Activated T-helper 1 cell treated with Interleukin-2 at 50 U/mL for 16 hours (primary cell): ENCODE data around the gene ATG10.
"Not testable (repeated sequence)": the region's sequence is repeated elsewhere in the genome, so short reads cannot be mapped to it uniquely, and the experiment has no call there.

Experiments used
- DNase-seq: peaks from one replicate; pipeline ENCODE4 v3.0.0-alpha.2; 2020; ENCODE audit warnings: low read depth

Gene ATG10

DNA sequence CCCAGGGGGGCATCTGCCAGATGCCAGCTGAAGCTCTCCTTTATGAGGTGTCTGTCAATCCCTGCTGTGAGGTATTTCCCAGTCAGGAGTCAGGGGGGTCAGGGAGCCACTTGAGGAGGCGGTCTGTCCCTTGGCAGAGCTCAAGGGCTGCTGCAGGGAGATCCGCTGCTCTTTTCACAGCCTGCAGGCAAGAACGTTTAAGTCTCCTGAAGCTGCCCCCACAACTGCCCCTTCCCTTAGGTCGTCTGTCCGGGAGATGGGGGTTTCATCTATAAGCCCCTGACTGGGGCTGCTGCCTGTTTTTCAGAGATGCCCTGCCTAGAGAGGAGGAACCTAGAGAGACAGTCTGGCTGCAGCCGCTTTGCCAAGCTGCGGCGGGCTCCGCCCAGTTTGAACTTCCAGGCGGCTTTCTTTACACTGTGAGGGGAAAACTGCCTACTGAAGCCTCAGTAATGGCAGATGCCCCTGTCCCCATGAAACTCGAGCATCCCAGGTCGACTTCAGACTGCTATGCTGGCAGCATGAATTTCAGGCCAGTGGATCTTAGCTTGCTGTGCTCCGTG lies 158.0 kb downstream of the ATG10 start:
- no peak for DNase-seq

DNA sequence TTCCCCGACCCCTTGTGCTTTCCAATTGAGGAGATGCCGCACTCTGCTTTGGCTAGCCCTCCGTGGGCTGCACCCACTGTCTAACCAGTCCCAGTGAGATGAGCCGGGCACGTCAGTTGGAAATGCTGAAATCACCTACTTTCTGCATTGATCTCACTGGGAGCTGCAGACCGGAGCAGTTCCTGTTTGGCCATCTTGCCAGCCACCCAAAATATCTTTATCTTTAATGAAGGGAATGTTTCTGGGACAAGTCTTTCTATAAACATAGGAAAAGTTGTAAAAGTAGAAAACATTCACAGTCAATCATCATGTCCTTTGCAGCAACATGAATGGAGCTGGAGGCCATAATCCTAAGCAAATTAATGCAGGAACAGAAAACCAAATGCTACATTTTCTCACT lies 158.8 kb downstream of the ATG10 start:
- no peak for DNase-seq

DNA sequence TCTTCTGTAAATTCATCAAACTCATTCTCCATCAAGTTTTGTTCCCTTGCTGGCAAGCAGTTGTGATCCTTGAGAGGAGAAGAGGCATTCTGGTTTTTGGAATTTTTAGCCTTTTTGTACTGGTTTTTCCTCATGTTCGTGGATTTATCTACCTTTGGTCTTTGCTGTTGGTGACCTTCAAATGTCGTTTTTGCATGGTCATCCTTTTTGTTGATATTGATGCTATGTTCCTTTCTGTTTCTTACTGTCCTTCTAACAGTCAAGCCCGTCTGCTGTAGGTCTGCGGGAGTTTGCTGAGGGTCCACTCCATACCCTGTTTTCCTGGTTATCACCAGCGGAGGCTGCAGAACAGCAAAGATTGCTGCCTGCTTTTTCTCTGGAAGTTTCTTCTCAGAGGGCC lies 165.4 kb downstream of the ATG10 start:
- no peak for DNase-seq

DNA sequence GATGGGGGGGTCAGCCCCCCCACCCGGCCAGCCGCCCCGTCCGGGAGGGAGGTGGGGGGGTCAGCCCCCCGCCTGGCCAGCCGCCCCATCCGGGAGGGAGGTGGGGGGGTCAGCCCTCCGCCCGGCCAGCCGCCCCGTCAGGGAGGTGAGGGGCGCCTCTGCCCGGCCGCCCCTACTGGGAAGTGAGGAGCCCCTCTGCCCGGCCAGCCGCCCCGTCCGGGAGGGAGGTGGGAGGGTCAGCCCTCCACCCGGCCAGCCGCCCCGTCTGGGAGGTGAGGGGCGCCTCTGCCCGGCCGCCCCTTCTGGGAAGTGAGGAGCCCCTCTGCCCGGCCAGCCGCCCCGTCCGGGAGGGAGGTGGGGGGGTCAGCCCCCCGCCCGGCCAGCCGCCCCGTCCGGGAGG lies 168.0 kb downstream of the ATG10 start:
- DNase-seq: not testable (repeated sequence)

DNA sequence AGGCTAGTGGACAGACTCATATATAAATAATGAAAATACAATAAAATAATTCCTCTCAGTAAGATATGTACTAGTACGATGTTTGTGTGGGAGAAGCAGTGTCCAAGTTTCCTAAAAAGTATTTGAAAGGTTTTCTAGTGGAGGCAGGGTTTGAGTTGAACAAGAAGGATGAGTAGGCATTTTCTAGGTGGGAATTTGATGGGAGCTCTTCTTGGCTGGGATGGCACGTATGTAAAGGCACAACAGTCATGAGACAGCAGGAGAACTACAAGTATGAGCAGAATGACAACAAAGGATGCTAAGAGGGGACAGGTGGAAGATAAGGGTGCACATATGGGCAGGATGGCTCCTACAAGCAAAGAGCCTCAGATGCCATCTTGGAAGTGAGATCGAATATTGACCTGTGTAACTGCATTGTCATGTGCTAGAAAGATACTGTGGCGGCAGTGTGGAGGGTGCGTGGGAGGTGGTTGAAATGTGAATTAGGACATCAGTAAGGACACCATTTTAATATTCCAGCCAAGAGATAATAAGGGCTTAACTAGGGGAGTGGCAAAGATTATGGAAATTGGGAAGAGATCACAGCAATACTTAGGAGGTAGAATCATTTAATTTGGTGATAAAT lies 170.5 kb downstream of the ATG10 start:
- DNase-seq: no peak

DNA sequence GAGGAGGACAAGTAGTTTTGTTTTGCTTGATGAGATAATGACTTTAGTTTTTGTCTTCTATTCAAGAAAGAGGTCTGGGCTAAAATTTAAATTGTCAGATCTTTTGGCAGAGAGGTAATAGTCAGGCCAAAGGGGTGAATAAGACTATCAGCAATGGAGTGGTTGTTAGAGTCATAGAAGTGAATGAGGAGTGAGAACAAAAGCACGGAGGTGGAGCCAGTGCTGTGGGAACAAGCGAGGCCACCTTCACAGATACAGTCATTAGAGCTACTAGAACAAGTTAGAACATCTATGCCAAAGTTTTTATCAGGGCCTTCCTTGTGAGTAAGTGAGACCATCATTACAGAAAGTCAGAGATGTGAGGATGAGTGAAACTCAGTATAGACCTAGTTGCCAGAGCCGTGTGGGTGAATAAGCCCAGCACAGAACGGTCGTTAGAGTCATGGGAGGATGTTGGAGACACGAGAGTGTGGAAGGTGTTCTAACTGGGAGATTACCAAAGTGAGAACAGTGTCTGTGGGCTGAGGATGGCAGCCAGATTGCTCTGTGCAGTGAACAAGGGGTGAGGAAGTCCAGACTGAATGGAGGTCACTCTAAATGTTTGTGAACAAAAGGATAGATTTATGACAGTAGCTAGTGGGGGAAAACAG lies 171.2 kb downstream of the ATG10 start:
- DNase-seq: no peak

DNA sequence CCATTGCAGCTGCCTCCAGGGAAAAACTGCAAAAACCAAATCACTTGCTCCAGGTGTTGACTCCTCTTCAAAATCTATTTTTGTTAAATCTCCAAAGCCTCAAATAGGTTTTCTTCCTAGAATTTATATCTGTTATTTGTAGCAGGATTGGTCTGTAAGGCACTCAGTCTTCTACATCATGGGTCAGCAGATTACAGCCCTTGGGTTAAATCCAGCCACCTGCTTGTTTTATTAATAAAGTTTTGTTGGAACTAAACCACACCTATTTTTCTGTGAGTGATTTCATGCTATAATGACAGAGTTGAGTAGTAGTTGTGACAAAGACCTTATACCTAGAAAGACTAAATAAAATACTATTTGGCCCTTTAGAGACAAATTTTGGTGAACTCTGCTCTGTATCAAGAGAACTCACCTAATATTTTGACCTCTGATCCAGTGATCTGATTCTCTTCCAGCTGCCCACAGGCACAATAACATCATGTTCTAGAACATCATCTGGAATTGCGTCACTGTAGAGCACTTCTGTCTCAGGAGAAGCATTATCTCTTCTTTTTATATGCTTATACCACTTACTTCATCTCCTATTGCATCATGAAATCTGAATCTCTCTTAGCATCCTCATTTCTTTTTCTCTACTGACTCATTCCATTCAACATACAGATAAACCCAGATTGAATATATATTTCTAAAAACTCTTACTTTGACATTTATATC lies 176.2 kb downstream of the ATG10 start:
- no peak for DNase-seq

DNA sequence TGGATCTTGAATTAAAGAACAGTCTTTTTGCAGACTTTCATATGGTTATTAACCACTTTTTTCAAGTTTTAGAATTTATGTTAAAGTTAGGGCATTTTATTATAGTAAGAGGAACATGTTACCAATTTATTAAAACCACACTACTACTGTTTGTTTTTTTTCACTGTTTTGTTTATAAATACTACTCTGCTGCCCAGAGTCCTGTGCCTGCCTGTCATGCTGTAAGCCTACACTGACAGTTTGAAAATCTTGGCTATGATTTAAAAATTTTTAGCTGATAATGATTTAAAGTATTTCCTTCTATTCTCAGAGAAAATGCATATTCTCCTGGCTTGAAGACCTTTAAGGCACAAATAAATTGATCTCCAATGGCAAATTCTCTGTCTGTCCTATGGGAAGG lies 177.6 kb downstream of the ATG10 start:
- no peak for DNase-seq

DNA sequence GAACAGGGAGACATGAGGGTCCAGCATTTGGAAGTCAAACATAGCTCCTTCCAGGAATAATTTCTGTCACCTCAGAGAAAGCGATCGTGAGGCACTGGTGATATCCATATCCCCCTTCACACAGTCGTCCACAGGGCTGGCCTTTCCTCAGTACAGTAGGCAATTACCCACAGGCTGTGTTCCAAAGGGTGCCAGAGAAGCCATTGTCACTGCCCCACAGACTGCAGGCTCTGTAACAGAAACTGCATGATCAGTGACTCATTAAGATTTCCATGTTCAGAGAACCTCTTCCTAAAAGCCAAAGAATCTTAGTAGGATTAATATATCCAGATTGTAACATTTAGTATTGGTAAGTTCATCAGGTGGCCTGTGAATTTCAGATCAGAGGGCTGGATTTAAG lies 178.7 kb downstream of the ATG10 start:
- DNase-seq: no peak

DNA sequence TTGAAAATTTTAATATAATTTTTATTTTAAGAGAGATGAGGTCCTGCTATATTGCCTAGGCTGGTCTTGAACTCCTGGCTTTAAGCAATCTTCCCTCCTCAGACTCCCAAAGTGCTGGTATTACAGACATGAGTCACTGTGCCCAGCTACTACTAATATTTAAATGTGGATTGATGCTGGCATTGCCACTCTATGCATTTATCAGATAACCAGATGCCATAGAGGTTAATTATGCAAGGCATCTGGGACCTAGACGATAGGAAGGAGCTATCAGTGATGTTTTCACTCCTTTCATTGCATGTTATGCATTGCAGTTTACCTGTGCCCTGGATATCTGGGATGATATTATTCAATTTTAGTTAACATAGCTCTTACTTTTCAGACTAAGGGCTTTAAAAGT lies 179.4 kb downstream of the ATG10 start:
- DNase-seq: no peak

DNA sequence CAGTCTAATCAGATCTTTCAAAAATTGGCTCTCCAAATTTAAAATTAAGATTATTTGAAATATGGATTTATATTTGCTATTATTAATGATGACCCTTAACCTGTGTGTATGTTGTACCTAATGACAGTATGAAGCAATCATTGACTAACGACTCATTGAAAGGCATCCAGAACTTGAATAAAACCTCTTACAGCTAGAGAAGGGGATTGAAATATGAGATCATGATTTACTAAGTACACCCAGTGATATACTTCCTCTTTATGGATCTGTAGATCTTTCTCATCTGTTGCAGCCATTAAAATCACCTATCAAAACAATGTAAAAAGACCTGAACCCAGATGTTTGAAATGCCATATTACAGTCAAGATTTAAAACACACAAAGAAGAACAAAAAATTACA lies 179.8 kb downstream of the ATG10 start:
- DNase-seq: no peak

DNA sequence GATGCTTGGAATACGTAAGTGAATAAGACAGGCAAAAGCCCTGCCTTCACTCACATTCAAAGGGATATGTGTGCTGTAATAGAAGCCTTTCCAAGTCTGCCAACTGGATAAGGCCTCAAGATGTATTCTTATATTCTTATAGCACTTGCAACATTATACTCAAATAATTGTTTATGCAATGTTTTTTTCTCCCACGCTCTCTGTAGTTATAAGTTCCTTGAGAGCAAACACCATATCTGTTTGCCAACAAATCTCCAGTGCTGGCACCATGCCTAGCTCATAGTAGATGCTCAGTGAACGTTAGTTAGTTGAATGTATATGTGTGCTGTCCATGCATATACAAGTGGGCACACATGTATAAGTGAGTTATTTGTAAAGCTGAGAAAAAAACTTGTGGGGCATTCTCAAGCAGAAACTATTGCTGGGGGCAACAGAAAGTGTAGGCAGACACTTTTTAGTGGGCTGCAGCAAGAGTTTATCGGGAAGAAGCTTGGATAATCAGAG lies 181.2 kb downstream of the ATG10 start:
- no peak for DNase-seq

DNA sequence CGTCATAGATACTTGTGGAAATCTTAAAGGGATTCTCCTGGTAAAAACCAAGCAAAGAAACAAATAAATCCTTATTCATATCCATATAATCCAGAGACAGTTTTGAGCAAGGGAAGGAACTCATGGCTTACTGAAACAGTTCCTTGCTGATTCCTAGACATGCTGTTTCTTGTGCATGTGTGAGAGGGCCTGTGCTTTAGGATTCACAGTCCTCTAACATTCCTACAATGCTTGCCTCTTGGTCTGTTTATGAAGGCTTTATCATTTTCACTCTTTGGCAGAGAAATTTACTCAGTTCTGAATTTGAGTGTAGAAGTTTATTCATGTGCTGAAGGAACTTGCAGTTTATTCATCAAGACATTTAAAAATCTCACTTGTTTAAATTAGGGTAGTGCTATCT lies 183.0 kb downstream of the ATG10 start:
- no peak for DNase-seq

DNA sequence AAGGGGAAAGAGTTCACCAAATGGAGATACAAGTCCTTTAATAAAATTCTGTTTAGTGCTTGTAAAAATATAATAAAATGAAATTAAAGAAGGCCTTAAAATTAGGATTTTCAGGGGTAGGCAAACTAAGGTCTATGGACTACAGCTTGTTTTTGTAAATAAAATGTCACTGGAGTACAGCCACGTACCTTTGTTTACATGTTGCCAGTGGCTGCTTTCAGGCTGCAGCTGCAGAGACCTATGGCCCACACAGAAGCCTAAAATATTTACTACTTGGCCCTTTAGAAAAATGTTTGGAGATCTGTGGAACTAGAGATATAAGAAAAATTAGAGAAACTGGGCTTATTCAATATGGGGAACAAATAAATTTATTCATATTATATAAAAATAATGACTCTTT lies 183.5 kb downstream of the ATG10 start:
- no peak for DNase-seq

DNA sequence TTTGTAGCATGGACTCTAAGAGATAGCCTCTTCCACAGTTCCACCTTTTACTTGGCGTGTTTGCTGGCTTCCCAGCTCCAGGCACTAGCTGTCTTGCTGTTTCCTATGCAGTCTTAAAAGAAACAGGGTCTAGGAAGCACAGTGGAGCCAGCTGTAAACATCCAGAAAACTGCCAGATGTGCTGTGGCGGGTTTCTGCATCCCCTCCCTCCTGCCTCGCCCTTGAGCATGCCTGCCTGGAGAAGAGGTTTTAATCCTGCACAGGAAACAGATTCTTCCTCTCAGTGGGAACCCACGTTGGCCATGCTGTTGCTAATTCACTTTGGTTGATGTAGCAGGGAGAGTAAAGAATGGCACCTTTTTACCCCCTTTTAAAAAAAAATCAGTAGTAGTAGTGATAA lies 185.1 kb downstream of the ATG10 start:
- DNase-seq: no peak

DNA sequence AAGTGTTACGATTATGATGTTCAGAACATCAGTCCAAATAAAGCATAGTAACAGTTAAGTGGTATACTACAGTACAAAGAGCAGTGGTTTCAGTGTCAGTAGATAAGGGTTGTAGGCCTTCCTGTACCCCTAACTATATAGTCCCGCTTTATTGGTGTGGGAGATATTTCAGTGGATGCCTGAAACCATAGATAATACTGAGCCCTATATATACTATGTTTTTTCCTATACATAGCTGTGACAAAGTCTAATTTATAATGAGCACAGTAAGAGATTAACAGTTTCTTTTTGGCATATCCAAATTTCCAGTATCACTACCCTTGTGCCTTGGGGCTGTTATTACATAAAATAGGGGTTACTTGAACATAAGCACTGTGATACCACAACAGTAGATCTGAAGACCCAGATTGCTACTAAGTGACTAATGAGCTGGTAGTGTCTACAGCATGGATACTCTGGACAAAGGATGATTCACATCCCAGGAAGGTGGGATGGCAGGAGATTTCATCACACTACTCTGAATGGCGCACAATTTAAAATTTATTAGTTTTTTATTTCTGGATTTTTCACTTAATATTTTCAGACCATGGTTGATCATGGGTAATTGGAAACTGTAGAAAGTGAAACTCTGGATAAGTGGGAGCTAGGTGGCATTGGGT lies 187.1 kb downstream of the ATG10 start:
- DNase-seq: no peak

DNA sequence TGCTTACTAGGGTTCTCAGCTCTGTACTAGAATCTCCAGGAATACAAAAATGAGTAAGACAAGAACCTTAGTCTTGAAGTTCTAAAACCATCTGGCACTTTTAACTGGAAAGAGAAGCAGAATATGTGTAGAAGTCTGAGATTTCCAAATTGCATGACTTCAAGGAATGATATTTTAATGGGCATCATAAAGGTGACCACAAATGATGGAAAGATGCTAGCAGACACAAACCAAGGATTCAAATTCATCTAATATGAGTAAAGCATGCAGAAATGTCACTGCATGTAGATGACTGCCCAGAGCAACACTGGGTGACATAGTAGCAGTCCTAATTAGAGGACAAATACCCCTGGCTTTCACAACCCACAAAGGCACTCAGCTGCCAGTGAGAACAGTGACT lies 189.1 kb downstream of the ATG10 start:
- no peak for DNase-seq

DNA sequence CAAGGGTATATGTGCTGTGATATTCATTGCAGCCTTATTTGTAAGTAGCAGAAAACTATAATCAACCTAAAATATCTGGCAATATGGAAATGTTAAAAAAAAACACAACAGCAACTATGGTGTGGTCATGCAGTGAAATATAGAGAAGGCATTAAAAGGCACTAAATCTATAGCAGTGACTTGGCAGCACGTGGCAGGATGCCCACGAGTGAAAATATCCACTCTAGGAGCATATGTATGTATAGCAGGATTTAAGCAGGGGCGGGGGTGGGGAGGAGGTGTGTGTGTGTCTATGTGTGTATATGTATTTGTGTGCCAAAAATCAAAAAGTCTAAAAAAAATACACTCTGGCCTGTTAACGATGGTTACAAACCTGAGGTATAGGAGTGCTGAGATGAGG lies 190.8 kb downstream of the ATG10 start:
- DNase-seq: no peak

DNA sequence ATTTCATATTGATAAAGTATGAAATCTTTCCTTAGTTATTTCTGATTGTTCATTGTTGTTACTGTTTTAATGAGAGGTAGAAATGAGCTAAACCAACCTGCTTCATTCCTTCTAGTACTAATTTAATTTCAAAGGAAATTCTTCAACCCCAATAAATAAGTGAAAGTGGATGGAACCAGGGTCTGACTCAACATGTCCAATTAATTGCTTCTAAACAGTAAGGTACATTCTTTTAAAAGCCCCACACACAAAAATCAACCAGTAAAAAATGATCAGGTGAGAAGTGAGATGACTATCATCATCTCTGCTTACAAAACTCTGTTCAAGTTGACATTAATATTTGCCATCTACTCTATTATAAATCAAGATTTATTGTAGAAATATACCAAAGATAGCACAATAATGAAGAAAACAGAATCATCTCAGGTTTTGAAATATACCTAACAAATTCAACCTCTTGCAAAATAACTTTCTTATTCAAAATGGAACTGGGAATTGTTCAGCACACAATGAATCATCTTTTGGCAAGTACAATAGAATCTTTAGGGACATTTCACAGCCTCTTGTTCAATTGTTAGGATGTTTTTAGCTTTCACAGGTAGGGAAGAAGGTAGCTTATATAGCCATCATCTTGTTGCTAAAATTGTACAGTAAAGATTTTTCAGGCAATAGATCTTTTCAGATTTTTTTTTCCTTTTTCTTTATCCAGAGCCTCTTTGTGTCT lies 191.8 kb downstream of the ATG10 start:
- DNase-seq: no peak

DNA sequence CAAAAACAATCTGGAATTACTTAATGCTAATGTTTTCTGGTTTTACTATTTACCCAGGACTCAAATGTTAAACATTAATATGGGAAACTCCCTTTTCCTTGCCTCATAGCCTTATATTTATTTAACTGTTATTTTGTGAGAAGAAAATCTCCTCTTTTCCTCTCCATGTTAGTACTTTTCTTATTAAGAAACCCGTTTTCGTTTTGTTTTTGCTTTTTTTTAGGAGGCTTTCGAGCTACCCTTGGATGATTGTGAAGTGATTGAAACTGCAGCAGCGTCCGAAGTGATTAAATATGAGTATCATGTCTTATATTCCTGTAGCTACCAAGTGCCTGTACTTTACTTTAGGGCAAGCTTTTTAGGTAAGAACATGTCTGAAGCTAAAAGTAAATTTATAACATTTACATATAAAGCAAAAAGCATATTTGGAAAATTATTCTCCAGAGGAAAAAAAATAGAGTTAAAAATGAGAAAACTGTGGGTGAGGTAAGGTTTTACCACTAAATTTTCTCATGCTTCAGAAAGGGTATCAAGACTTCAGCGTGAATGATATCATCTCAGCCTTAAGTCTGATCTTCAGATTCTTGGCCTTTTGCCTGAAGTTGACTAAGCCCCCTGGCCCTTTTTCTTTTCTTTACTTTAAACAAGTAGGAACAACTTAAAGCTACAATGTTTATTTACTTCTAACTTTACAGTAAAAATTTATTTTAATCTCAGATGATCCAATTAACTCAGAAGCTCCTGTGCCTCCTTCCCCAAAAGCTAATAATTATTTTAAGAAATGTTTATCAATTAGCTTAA lies 192.6 kb downstream of the ATG10 start:
- no peak for DNase-seq
